GM19239 (cell line): Measurements from ENCODE around the gene MAPKAP1.
"Not testable (repeated sequence)": the region's sequence is repeated elsewhere in the genome, so short reads cannot be mapped to it uniquely, and the experiment has no call there.

Source experiments
- DNase-seq: peaks from one replicate; pipeline ENCODE4 v3.0.0; 2011; ENCODE audit warnings: low spot score; ENCODE audit not compliant: insufficient read length
- FAIRE-seq: peaks from 2 replicates; lab custom pipeline; 2011; peaks lifted over from hg19 to GRCh38; lab: Jason Lieb, UNC

The MAPKAP1 gene

GRCh38 chr9:125409637-125410521, 297.1 kb downstream of the MAPKAP1 start:
- DNase-seq (peak; percentile 40), FAIRE-seq (no peak)

GRCh38 chr9:125409217-125409636, 297.8 kb downstream of the MAPKAP1 start:
- DNase-seq = no peak
- no peak for FAIRE-seq

- FAIRE-seq (peak; percentile 42), DNase-seq (peak; percentile 94)
These were observed 298.8 kb downstream of the MAPKAP1 start for GRCh38 chr9:125407974-125408900.

GRCh38 chr9:125407432-125407973, 299.5 kb downstream of the MAPKAP1 start:
- DNase-seq (no peak), FAIRE-seq (no peak)

GRCh38 chr9:125406810-125407087, 300.3 kb downstream of the MAPKAP1 start:
- FAIRE-seq (no peak), DNase-seq (no peak)

- FAIRE-seq = no peak
- DNase-seq = no peak
These were observed 300.8 kb downstream of the MAPKAP1 start for GRCh38 chr9:125405938-125406809.

GRCh38 chr9:125404733-125405132, 302.3 kb downstream of the MAPKAP1 start:
- no peak for FAIRE-seq
- DNase-seq = no peak

- no peak for DNase-seq
- no peak for FAIRE-seq
These were observed 306.0 kb downstream of the MAPKAP1 start for GRCh38 chr9:125400725-125401716.

GRCh38 chr9:125400232-125400631, 306.8 kb downstream of the MAPKAP1 start:
- not testable (repeated sequence) for FAIRE-seq, DNase-seq

GRCh38 chr9:125399666-125400065, 307.3 kb downstream of the MAPKAP1 start:
- DNase-seq = no peak
- no peak for FAIRE-seq

GRCh38 chr9:125399165-125399564, 307.8 kb downstream of the MAPKAP1 start:
- FAIRE-seq (no peak), DNase-seq (no peak)

- no peak for DNase-seq
- FAIRE-seq = no peak
These were observed 308.8 kb downstream of the MAPKAP1 start for GRCh38 chr9:125398243-125398642.

GRCh38 chr9:125397736-125398135, 309.3 kb downstream of the MAPKAP1 start:
- FAIRE-seq (no peak), DNase-seq (no peak)

GRCh38 chr9:125396799-125397198, 310.2 kb downstream of the MAPKAP1 start:
- DNase-seq (no peak), FAIRE-seq (no peak)

GRCh38 chr9:125393426-125393825, 313.6 kb downstream of the MAPKAP1 start:
- DNase-seq = no peak
- FAIRE-seq = no peak

GRCh38 chr9:125391704-125392103, 315.3 kb downstream of the MAPKAP1 start:
- no peak for DNase-seq
- no peak for FAIRE-seq

- no peak for FAIRE-seq
- no peak for DNase-seq
These were observed 318.0 kb downstream of the MAPKAP1 start for GRCh38 chr9:125388978-125389377.

- DNase-seq = no peak
- no peak for FAIRE-seq
These were observed 319.0 kb downstream of the MAPKAP1 start for GRCh38 chr9:125387861-125388524.
